GM18508 (cell line): Measurements from ENCODE around the gene NFE2L3.
"Not testable (repeated sequence)": the region's sequence is repeated elsewhere in the genome, so short reads cannot be mapped to it uniquely, and the experiment has no call there.

Source experiments
- ATAC-seq: cut with Tn5 transposase; IDR thresholded peaks from one replicate; pipeline ENCODE4 v1.9.1; 2021; ENCODE audit warnings: moderate number of reproducible peaks; ENCODE audit not compliant: insufficient read depth, unreplicated experiment

The NFE2L3 gene, protein sequence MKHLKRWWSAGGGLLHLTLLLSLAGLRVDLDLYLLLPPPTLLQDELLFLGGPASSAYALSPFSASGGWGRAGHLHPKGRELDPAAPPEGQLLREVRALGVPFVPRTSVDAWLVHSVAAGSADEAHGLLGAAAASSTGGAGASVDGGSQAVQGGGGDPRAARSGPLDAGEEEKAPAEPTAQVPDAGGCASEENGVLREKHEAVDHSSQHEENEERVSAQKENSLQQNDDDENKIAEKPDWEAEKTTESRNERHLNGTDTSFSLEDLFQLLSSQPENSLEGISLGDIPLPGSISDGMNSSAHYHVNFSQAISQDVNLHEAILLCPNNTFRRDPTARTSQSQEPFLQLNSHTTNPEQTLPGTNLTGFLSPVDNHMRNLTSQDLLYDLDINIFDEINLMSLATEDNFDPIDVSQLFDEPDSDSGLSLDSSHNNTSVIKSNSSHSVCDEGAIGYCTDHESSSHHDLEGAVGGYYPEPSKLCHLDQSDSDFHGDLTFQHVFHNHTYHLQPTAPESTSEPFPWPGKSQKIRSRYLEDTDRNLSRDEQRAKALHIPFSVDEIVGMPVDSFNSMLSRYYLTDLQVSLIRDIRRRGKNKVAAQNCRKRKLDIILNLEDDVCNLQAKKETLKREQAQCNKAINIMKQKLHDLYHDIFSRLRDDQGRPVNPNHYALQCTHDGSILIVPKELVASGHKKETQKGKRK

DNA sequence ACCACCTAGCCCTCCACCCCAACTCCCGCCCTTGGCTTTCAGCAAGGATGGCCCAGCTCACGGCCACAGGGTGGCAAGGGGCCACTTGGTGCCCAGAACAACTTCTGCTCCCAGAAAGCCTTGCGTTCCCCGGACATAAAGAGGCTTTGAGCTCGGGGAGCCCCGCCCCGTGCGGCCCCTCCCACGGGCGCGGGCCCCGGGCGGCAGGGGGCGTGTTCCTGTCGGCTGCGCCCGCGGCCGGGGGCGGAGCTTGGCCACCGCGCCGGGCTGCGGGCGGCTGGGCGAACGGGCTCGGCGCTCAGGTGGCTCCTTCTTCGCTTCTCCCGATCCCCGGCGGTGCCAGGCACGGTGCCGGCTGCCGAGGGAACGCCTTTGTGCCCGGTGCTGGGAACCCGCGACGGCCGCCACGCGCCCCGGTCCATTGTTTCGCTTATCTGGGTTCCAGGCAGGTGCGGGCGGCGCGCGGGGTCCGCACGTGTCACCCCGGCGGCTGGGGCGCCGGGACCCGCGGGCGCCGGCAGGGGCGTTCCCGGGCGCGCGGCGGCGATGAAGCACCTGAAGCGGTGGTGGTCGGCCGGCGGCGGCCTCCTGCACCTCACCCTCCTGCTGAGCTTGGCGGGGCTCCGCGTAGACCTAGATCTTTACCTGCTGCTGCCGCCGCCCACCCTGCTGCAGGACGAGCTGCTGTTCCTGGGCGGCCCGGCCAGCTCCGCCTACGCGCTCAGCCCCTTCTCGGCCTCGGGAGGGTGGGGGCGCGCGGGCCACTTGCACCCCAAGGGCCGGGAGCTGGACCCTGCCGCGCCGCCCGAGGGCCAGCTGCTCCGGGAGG, at the start of gene NFE2L3:
Gene NFE2L3, plus strand, starts transcription at position 246 of the 829 bp plus-strand sequence. Its CDS starts 301 bp downstream, at position 547.
- ATAC-seq: no peak

DNA sequence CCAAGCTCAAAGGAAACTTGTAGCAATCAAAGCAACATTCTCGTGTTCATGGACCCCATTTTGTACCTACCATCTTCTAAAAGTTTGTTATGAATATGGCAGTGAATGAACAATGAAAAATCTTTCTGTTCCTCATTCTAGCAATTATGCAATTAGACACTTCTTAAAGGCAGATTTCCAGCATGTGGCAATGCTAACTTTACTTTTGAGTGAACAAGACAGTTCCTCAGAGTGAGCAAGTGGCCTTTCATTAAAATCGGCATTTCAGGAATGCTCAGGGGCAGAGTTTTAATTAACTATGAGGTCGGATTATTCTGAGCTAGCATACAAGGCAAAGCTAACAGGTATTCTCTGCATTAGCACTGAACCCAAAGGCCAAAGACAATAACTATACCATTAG, 48.4 kb upstream of the NFE2L3 start:
- no peak for ATAC-seq

GRCh38 chr7:26105236-26105635, 46.8 kb upstream of the NFE2L3 start:
- no peak for ATAC-seq

DNA sequence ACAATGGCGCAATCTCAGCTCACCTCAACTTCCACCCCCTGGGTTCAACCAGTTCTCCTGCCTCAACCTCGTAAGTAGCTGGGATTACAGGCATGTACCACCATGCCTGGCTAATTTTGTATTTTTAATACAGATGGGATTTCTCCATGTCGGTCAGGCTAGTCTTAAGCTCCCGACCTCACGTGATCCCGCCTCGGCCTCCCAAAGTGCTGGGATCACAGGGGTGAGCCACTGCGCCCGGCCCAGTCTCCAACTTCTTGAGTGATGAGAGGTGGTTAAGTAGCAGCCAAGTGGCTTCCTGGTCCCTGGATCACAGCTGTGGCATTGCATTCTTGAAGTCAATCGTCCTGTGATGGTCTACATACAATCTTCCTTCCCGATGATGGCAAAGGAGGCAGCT, 46.1 kb upstream of the NFE2L3 start:
- ATAC-seq: no peak

DNA sequence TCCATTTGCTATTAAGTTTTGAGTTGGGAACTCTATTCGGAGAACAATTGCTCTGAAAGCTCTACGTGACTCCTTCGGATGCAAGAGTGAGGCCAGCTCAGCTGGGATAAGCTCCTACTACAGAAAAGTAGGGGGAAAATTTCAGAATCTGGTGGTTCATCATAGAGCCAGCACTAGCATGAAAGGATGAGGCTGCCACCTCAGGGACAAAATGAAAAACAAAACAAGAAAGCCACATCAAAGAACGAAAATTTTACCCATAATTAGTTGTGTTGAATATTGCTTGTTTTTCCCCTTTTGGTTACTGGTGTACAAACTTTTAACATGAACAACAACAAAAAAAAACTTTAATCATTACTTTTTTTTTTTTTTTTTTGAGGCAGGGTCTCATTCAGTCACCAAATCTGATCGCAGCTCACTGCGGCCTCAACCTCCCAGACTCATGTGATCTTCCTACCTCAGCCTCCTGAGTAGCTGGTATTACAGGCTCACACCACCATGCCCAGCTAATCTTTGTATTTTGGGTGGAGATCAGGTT, 39.7 kb upstream of the NFE2L3 start:
- no peak for ATAC-seq

DNA sequence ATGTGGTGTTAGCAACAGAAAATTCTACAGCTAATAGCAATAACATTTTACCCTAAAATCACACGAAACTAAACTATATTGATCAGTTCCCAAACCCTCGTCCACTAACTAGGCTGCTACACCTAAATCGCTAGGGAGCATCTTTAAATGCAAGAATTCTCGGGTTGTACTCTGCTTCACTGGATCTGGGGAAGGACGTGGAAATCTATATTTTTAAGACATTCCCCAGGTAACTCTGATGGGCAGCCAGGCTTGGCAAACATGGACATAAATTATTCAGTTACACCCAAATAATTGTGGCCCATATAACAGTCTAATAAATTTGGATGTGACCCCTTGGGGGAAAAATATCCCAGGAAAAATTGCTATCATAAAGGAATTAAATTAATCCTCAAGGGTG, 36.3 kb upstream of the NFE2L3 start:
- no peak for ATAC-seq

GRCh38 chr7:26117142-26117807, 34.7 kb upstream of the NFE2L3 start:
- ATAC-seq: no peak

- ATAC-seq: no peak
Measured at GRCh38 chr7:26117970-26118369, 34.0 kb upstream of the NFE2L3 start.

DNA sequence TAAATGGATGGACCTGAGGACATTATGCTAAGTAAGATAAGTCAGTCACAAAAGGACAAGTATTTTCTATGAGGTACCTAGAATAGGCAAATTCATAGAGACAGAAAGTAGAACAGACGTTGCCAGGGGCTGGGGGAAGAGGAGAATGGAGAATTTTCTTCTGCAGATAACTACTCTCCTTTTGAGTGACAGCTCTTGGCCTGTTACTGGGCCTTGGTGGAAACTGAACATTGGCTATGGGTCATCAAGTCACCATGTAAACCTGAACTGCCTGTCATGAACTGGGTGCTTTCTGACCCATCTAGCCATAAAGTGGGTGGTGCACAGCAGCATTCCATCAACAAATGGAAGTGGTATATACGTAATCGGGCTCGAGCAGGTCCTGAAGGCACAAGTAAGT, 29.3 kb upstream of the NFE2L3 start:
- ATAC-seq: no peak

- ATAC-seq: not testable (repeated sequence)
Measured at GRCh38 chr7:26124775-26125174, 27.2 kb upstream of the NFE2L3 start.

DNA sequence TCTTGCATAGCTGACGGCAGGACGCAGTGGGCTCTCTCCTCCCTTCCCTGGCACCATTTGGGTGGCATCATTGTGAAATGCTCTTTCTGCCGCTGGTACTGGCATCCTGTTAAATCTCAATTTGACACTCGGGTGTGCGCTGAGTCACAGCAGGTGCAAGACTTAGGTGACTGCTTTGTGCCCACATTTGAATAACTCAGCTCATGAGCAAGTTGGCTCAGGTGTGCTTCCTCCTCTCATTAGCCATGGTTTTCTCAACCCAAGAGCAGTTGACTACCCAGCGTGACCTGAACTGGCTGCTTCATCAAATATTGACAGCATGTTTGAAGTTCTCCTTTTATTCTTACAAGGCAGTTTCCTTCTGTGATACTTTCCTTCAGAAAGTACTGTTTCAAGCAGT, 24.6 kb upstream of the NFE2L3 start:
- no peak for ATAC-seq

DNA sequence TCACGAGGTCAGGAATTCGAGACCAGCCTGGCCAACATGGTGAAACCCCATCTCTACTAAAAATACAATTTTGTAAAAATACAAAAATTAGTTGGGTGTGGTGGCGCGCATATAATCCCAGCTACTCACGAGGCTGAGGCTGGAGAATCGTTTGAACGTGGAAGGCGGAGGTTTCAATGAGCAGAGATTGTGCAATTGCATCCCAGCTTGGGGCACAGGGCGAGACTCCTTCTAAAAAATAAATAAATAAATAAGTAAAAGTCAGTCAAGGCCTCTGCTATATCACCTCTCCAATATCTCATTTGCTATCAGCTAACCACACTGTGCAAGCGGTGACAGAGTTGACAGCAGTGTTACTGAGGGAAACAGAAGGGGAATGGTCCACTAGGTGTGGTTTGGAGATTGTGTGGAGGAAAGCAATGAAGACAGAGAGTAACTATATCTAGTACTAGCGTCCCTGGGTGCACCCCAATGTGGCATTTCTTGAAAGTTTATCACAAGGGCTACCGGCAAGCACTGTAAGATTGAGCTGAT, 20.9 kb upstream of the NFE2L3 start:
- no peak for ATAC-seq

GRCh38 chr7:26135076-26135475, 16.9 kb upstream of the NFE2L3 start:
- no peak for ATAC-seq

GRCh38 chr7:26135551-26135950, 16.4 kb upstream of the NFE2L3 start:
- no peak for ATAC-seq

DNA sequence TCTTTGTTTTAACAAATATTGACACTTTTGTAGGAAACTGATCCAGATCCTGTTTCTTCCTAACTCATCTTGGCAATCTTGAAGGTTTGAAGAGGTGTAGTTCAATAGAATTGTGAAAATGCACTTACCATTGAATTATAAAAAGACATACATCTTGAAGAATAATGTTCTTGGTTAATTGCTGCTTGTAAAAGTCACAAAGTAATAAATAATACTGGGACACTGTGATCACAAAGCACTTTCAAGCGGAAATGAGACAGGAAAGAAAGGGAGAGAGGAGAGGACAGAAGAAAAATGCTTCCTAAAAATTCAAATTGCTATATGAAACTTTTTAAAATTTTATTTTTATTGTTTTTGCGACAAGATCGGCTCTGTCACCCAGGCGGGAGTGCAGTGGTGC, 15.2 kb upstream of the NFE2L3 start:
- no peak for ATAC-seq

GRCh38 chr7:26140380-26140779, 11.6 kb upstream of the NFE2L3 start:
- no peak for ATAC-seq

DNA sequence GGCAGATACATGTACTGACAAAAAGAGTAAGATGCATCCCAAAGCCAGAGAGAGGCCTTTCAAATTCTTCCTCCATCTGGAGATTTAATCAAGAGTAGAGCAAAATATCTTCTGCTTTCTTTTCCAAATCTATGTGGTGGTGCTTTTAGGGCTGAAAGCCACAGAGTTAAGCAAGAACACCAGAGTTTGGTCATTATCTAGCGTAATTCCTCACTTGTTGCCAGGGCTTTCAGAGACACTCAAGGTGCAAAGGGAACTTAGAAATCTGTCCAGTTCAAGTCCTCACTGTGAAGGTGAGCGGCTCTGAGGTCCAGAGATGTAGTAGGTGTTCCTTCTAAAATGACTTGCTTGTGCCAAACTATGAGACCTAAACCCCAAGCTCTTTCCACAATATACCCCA, 10.9 kb upstream of the NFE2L3 start:
- ATAC-seq: no peak

GRCh38 chr7:26143298-26144048, 8.5 kb upstream of the NFE2L3 start:
- ATAC-seq: no peak
